ENCODE measurements around the gene RAB40C. TPM values are rescaled to one million over a fixed set of nuclear protein-coding genes. Genes with fewer than 3 reads are reported as not detected.
A peak's percentile ranks its signal among the peaks of the same experiment; 100 is the strongest.

Gene RAB40C
- total and polyA plus RNA-seq, 9 of the 15 experiments (the other 6 are each of a cell fraction or from before 2014, with no cell fraction given): 0.17 to 23.4 (median 8.7) TPM

DNA sequence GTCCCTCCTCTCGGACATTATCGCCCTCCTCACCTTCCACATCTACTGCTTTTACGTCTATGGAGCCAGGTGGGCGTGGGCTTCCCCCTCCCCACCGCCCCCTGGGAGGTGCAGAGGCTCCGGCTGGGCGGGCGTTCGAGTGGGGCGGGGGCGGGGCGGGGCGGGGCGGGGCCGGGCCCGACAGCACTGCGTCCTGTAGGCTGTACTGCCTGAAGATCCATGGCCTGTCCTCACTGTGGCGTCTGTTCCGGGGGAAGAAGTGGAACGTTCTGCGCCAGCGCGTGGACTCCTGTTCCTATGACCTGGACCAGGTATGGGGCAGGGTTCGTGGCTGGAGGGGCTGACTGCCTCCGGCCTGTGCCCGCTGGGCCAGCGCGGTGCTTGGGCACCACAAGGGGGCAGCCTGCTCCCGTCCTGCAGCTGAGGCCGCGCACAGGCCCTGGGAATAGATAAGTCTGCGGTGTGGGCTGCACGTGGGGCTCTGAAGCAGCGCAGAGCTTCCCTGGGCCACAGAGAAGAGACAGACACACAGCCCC lies 10.9 kb upstream of the RAB40C start (continued):
- no peak for TF ChIP-seq POLR3A (IDR thresholded peaks at IDR 0.05; ENCODE audit: borderline replicate concordance, extremely low read depth, insufficient read depth, insufficient read length)
- TF ChIP-seq CCNT2 (IDR thresholded peaks at IDR 0.05; ENCODE audit: borderline replicate concordance, extremely low read depth, insufficient read length, low read depth, low read length): no peak
- TF ChIP-seq SETDB1 (IDR thresholded peaks at IDR 0.05; ENCODE audit: low read length): no peak
- TF ChIP-seq, protein P1, sequence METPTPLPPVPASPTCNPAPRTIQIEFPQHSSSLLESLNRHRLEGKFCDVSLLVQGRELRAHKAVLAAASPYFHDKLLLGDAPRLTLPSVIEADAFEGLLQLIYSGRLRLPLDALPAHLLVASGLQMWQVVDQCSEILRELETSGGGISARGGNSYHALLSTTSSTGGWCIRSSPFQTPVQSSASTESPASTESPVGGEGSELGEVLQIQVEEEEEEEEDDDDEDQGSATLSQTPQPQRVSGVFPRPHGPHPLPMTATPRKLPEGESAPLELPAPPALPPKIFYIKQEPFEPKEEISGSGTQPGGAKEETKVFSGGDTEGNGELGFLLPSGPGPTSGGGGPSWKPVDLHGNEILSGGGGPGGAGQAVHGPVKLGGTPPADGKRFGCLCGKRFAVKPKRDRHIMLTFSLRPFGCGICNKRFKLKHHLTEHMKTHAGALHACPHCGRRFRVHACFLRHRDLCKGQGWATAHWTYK (CRISPR knock-in tag; IDR thresholded peaks at IDR 0.05): no peak
- TF ChIP-seq TCF7L2 (IDR thresholded peaks at IDR 0.05; ENCODE audit: low read depth, low read length): no peak
- TF ChIP-seq, protein P2, sequence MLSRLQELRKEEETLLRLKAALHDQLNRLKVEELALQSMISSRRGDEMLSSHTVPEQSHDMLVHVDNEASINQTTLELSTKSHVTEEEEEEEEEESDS (CRISPR knock-in tag; IDR thresholded peaks at IDR 0.05): no peak
- TF ChIP-seq CC2D1A (IDR thresholded peaks at IDR 0.05): no peak
- TF ChIP-seq XRCC4 (IDR thresholded peaks at IDR 0.05; ENCODE audit: extremely low read depth, insufficient read depth, insufficient read length): no peak
- TF ChIP-seq, protein P3, sequence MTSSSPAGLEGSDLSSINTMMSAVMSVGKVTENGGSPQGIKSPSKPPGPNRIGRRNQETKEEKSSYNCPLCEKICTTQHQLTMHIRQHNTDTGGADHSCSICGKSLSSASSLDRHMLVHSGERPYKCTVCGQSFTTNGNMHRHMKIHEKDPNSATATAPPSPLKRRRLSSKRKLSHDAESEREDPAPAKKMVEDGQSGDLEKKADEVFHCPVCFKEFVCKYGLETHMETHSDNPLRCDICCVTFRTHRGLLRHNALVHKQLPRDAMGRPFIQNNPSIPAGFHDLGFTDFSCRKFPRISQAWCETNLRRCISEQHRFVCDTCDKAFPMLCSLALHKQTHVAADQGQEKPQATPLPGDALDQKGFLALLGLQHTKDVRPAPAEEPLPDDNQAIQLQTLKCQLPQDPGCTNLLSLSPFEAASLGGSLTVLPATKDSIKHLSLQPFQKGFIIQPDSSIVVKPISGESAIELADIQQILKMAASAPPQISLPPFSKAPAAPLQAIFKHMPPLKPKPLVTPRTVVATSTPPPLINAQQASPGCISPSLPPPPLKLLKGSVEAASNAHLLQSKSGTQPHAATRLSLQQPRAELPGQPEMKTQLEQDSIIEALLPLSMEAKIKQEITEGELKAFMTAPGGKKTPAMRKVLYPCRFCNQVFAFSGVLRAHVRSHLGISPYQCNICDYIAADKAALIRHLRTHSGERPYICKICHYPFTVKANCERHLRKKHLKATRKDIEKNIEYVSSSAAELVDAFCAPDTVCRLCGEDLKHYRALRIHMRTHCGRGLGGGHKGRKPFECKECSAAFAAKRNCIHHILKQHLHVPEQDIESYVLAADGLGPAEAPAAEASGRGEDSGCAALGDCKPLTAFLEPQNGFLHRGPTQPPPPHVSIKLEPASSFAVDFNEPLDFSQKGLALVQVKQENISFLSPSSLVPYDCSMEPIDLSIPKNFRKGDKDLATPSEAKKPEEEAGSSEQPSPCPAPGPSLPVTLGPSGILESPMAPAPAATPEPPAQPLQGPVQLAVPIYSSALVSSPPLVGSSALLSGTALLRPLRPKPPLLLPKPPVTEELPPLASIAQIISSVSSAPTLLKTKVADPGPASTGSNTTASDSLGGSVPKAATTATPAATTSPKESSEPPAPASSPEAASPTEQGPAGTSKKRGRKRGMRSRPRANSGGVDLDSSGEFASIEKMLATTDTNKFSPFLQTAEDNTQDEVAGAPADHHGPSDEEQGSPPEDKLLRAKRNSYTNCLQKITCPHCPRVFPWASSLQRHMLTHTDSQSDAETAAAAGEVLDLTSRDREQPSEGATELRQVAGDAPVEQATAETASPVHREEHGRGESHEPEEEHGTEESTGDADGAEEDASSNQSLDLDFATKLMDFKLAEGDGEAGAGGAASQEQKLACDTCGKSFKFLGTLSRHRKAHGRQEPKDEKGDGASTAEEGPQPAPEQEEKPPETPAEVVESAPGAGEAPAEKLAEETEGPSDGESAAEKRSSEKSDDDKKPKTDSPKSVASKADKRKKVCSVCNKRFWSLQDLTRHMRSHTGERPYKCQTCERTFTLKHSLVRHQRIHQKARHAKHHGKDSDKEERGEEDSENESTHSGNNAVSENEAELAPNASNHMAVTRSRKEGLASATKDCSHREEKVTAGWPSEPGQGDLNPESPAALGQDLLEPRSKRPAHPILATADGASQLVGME (CRISPR knock-in tag; IDR thresholded peaks at IDR 0.05): no peak
- TF ChIP-seq, protein P4, sequence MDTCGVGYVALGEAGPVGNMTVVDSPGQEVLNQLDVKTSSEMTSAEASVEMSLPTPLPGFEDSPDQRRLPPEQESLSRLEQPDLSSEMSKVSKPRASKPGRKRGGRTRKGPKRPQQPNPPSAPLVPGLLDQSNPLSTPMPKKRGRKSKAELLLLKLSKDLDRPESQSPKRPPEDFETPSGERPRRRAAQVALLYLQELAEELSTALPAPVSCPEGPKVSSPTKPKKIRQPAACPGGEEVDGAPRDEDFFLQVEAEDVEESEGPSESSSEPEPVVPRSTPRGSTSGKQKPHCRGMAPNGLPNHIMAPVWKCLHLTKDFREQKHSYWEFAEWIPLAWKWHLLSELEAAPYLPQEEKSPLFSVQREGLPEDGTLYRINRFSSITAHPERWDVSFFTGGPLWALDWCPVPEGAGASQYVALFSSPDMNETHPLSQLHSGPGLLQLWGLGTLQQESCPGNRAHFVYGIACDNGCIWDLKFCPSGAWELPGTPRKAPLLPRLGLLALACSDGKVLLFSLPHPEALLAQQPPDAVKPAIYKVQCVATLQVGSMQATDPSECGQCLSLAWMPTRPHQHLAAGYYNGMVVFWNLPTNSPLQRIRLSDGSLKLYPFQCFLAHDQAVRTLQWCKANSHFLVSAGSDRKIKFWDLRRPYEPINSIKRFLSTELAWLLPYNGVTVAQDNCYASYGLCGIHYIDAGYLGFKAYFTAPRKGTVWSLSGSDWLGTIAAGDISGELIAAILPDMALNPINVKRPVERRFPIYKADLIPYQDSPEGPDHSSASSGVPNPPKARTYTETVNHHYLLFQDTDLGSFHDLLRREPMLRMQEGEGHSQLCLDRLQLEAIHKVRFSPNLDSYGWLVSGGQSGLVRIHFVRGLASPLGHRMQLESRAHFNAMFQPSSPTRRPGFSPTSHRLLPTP (IDR thresholded peaks at IDR 0.05; ENCODE audit: borderline replicate concordance, extremely low read depth, insufficient read length): no peak
- TF ChIP-seq ZNF121 (CRISPR knock-in tag; conservative IDR thresholded peaks at IDR 0.05): no peak
- no peak for TF ChIP-seq ZNF184 (CRISPR knock-in tag; IDR thresholded peaks at IDR 0.05)
- TF ChIP-seq TSC22D4 (tag; IDR thresholded peaks at IDR 0.05): no peak
- no peak for TF ChIP-seq RHOXF2B (CRISPR knock-in tag; conservative IDR thresholded peaks at IDR 0.05)
- TF ChIP-seq, protein P5, sequence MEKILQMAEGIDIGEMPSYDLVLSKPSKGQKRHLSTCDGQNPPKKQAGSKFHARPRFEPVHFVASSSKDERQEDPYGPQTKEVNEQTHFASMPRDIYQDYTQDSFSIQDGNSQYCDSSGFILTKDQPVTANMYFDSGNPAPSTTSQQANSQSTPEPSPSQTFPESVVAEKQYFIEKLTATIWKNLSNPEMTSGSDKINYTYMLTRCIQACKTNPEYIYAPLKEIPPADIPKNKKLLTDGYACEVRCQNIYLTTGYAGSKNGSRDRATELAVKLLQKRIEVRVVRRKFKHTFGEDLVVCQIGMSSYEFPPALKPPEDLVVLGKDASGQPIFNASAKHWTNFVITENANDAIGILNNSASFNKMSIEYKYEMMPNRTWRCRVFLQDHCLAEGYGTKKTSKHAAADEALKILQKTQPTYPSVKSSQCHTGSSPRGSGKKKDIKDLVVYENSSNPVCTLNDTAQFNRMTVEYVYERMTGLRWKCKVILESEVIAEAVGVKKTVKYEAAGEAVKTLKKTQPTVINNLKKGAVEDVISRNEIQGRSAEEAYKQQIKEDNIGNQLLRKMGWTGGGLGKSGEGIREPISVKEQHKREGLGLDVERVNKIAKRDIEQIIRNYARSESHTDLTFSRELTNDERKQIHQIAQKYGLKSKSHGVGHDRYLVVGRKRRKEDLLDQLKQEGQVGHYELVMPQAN (IDR thresholded peaks at IDR 0.05; ENCODE audit: borderline replicate concordance): 0 out of 2 replicates have a peak, but pooled peaks have one; percentile 29
- peak; percentile 81 for TF ChIP-seq TCF3 (CRISPR knock-in tag; IDR thresholded peaks at IDR 0.05)
